ENCODE data around the gene HRH2.

DNA sequence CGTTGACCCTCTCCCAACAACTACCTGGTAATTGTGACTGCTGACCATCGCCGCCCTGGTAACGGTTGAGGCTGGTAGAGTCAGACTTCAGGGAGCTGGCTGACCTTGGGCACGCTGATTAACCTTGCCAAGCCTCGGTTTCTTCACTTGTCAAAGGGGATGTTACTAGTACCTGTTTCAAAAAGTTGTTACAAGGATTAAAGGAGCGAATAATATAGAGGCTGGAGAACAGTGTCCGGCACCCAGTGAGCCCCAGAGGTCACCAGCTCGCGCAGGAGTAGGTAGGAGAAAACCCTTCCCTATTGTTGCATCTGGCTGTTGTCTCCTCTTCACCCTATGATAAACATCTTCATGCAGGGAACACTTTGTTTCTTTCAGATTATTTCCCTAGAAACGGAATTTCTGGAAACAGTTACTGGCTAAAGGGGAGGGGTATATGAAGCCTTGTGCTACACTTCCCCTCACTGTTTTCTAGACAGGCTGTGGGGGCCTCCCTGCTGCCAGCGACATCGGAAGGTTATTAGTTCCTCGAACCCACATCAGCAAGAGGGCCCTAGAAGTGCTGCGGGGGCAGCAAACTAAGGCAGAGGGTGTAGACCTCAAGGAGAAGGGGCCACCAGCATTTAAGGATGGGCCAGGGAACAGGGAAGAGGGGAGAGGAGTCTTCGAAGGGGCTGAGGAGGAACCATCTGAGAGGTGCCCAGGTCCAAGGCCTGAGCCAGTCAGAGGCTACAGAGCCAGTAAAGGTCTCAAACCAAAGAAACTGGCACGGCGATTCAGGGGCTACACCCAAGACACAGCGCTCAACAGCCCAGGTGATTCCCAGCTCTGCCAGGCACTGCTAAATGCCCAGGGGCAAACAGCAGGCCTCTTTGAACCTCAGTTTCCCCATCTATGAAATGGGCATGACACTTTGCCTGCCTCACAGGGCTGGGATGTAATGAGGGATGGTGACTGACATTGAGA lies 37.6 kb downstream of the HRH2 start:
- TF ChIP-seq, protein P1, sequence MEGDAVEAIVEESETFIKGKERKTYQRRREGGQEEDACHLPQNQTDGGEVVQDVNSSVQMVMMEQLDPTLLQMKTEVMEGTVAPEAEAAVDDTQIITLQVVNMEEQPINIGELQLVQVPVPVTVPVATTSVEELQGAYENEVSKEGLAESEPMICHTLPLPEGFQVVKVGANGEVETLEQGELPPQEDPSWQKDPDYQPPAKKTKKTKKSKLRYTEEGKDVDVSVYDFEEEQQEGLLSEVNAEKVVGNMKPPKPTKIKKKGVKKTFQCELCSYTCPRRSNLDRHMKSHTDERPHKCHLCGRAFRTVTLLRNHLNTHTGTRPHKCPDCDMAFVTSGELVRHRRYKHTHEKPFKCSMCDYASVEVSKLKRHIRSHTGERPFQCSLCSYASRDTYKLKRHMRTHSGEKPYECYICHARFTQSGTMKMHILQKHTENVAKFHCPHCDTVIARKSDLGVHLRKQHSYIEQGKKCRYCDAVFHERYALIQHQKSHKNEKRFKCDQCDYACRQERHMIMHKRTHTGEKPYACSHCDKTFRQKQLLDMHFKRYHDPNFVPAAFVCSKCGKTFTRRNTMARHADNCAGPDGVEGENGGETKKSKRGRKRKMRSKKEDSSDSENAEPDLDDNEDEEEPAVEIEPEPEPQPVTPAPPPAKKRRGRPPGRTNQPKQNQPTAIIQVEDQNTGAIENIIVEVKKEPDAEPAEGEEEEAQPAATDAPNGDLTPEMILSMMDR (IDR thresholded peaks at IDR 0.05): no peak
- TF ChIP-seq POLR2A (IDR thresholded peaks at IDR 0.05): no peak
